ENCODE results near the gene CENPQ.

DNA sequence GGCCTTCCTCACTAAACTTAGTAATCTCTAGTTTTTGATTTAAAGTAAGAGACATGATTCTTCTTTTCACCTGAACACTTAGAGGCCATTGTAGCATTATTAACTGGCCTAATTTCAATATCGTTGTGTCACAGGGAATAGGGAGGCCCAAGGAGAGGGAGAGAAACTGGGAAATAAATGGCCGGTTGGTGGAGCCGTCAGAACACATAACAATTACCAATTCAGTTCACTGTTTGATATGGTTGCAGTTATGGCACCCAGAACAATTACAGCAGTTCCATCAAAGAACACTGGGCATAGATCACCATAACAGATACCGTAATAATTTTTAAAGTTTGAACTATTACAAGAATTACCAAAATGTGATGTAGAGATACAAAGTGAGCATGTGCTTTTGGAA lies 27.5 kb downstream of the CENPQ start:
- TF ChIP-seq TCF12 (IDR thresholded peaks at IDR 0.05; ENCODE audit: low read depth) (no peak), TAF1 (IDR thresholded peaks at IDR 0.05; ENCODE audit: low read depth) (no peak), CEBPB (IDR thresholded peaks at IDR 0.05) (no peak), CREB1 (IDR thresholded peaks at IDR 0.05; ENCODE audit: low read depth) (no peak)
